ENCODE measurements around the gene ATP11A. TPM values are rescaled to one million over a fixed set of nuclear protein-coding genes. Genes with fewer than 3 reads are reported as not detected.

The ATP11A gene
- total RNA-seq, 1 experiment from 2014 or later, result 41.2 TPM

DNA sequence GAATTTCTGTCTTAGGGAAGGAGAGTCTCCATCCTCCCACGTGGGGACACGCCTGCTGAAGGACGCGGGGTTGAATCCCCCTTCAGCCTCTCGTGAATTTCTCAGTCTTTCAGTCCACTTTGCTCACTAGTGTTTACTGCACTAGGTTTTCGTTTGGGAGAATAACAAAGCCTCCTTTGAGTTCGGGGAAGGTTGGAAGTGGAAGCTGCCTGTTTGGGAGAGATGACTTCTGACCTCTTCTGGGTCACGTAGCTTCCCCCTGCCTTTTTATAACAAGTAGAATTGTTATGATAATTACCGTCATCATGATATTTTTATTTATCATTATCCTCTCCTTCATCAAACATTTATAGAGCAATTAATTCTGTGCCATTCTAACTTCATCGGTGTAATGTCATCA is 60.7 kb downstream of the ATP11A start:
- H3K27ac Mint-ChIP-seq (ENCODE audit: low read depth, unreplicated experiment), result no peak overlapping the region
- POLR2A ChIA-PET, result no interaction called here
- no peaks in the 10 kb centered on the region for H3K27me3 Mint-ChIP-seq (ENCODE audit: insufficient read depth, unreplicated experiment)
- no peaks in the 10 kb centered on the region for H3K9me3 Mint-ChIP-seq (ENCODE audit: unreplicated experiment)
- CTCF ChIA-PET, result no interaction called here
- no peak overlapping the region for H3K4me3 Mint-ChIP-seq (ENCODE audit: unreplicated experiment)
- H3K36me3 Mint-ChIP-seq (ENCODE audit: insufficient read depth, unreplicated experiment), result peaks cover 6% of the 10 kb centered on the region
- no TSS peak for BruUV-seq (replicated peaks)
- TF ChIP-seq, protein P1, sequence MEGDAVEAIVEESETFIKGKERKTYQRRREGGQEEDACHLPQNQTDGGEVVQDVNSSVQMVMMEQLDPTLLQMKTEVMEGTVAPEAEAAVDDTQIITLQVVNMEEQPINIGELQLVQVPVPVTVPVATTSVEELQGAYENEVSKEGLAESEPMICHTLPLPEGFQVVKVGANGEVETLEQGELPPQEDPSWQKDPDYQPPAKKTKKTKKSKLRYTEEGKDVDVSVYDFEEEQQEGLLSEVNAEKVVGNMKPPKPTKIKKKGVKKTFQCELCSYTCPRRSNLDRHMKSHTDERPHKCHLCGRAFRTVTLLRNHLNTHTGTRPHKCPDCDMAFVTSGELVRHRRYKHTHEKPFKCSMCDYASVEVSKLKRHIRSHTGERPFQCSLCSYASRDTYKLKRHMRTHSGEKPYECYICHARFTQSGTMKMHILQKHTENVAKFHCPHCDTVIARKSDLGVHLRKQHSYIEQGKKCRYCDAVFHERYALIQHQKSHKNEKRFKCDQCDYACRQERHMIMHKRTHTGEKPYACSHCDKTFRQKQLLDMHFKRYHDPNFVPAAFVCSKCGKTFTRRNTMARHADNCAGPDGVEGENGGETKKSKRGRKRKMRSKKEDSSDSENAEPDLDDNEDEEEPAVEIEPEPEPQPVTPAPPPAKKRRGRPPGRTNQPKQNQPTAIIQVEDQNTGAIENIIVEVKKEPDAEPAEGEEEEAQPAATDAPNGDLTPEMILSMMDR (IDR thresholded peaks at IDR 0.05; ENCODE audit: unreplicated experiment), result no peak
- no peak for DNase-seq (ENCODE audit: unreplicated experiment)
- H3K4me1 Mint-ChIP-seq (ENCODE audit: insufficient read depth, unreplicated experiment), result no peaks in the 10 kb centered on the region
- intact Hi-C loops (cut with micrococcal nuclease), result no loop called here

DNA sequence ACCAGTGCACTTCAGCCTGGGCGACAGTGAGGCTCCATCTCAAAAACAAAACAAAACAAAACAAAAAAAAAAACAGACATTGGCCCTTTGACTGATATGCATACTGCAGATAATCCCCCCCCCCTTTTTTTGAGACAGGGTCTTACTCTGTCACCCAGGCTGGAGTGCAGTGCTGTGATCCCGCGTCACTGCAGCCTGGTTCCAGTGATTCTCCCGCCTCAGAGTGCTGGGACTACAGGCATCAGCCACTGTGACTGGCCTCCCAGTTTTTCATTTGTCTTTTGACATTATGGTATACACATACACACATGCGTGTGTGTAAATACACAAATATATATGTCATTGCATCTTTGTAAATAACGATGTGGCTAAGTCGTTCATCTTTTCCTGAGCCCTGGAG is 61.8 kb downstream of the ATP11A start:
- BruUV-seq (replicated peaks), result no TSS peak
- TF ChIP-seq, protein P1 (IDR thresholded peaks at IDR 0.05; ENCODE audit: unreplicated experiment), result no peak
- intact Hi-C loops (cut with micrococcal nuclease), result no loop called here
- Mint-ChIP-seq H3K4me1 (ENCODE audit: insufficient read depth, unreplicated experiment) (no peaks in the 10 kb centered on the region), H3K4me3 (ENCODE audit: unreplicated experiment) (no peak overlapping the region), H3K27ac (ENCODE audit: low read depth, unreplicated experiment) (no peak overlapping the region), H3K36me3 (ENCODE audit: insufficient read depth, unreplicated experiment) (peaks cover 6% of the 10 kb centered on the region), H3K9me3 (ENCODE audit: unreplicated experiment) (no peaks in the 10 kb centered on the region), H3K27me3 (ENCODE audit: insufficient read depth, unreplicated experiment) (no peaks in the 10 kb centered on the region)
- CTCF ChIA-PET, result no interaction called here
- POLR2A ChIA-PET, result no interaction called here
- DNase-seq (ENCODE audit: unreplicated experiment), result no peak

DNA sequence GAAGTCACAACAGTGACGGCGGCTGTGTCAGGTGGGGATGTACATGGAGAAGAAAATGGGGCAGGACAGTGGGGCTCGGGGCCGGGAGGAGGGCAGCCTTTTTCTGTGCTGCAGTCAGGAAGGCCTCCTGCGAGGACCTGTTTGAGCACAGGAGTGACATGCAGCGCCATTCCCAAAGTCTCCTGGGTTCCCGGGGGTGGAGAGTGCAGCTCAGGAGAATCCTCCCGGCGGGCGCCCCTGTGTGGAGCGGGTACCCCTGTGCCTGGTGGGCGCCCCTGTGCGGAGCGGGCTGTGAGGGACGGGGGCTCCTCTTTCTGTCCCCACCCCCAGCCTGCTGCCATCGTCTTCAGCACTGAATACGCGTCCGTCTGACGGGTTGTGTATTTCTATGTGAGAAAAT is 62.4 kb downstream of the ATP11A start:
- Mint-ChIP-seq H3K27me3 (ENCODE audit: insufficient read depth, unreplicated experiment) (no peaks in the 10 kb centered on the region), H3K27ac (ENCODE audit: low read depth, unreplicated experiment) (no peak overlapping the region), H3K4me1 (ENCODE audit: insufficient read depth, unreplicated experiment) (no peaks in the 10 kb centered on the region), H3K4me3 (ENCODE audit: unreplicated experiment) (no peak overlapping the region), H3K9me3 (ENCODE audit: unreplicated experiment) (no peaks in the 10 kb centered on the region), H3K36me3 (ENCODE audit: insufficient read depth, unreplicated experiment) (peaks cover under 1% of the 10 kb centered on the region)
- ChIA-PET CTCF (no interaction called here), POLR2A (no interaction called here)
- intact Hi-C loops (cut with micrococcal nuclease), result no loop called here
- no peak for DNase-seq (ENCODE audit: unreplicated experiment)
- TF ChIP-seq, protein P1 (IDR thresholded peaks at IDR 0.05; ENCODE audit: unreplicated experiment), result no peak
- no TSS peak for BruUV-seq (replicated peaks)

DNA sequence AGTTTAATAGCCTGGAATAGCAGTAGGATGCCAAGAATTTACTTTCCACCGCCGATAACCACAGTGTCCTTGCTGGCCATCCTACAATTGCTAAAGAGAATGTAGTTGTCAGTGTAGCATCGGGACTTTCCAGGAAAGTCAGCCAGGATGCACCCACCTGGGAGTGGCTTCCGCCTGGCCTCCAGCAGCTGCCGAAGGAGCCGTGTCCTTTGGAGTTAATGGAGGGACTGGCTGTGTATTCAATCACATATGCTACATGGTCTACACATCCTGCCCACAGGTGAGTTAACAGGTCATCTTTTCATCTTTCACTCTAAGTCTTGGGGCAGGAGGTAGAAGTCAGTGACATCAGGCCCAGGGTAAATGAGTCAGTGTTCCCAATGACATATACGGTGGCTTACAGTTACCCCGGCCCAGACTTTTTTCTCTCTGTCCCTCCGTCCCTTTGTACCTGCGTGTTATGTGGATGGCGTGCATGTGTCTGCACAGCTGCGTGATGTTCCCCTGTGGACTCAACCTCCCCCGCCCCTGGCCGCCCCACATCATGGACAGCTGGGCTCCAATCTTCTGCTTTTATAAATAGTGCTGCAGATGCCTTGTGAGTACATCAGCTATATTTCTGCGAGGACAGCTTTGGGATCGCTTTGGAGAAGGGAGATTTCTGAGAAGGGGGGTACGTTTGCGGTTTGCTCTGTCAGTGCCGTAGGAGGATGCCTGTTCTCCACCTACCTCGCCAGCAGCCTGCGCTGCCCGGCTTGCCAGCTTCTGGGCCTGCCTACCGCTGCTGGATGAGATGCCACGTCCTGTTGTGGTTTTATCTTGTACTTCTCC is 63.1 kb downstream of the ATP11A start:
- TF ChIP-seq, protein P1 (IDR thresholded peaks at IDR 0.05; ENCODE audit: unreplicated experiment), result no peak
- ChIA-PET CTCF (no interaction called here), POLR2A (no interaction called here)
- Mint-ChIP-seq H3K4me1 (ENCODE audit: insufficient read depth, unreplicated experiment) (no peaks in the 10 kb centered on the region), H3K9me3 (ENCODE audit: unreplicated experiment) (no peaks in the 10 kb centered on the region), H3K27ac (ENCODE audit: low read depth, unreplicated experiment) (no peak overlapping the region), H3K27me3 (ENCODE audit: insufficient read depth, unreplicated experiment) (no peaks in the 10 kb centered on the region), H3K36me3 (ENCODE audit: insufficient read depth, unreplicated experiment) (no peaks in the 10 kb centered on the region), H3K4me3 (ENCODE audit: unreplicated experiment) (no peak overlapping the region)
- DNase-seq (ENCODE audit: unreplicated experiment), result no peak
- BruUV-seq (replicated peaks), result no TSS peak
- intact Hi-C loops (cut with micrococcal nuclease), result no loop called here

Measured in MCF 10A (cell line).